ENCODE data around the gene TMEM72.

TMEM72 gene

DNA sequence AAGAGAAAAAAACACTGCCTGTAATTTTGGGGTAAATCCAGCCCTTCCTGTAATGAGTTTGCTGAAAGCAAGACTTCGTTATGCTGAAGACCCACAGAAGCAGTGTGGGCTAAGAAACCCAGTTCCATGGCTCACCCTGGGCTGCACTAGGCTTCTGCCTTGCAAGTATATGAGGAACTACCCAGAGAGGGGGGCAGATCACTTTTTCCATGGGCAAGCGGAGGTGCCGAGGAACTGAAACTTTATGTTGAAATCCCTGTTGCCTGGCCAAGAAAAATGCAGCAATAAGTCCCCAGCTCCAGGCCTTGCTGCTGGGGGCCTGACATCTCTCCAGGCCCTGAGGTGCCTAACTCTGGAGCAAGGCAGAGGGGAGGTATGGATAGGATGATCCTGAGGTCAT, 57.0 kb downstream of the TMEM72 start:
- no peak for DNase-seq (ENCODE audit: low spot score)

GRCh38 chr10:44968500-44969400, 57.6 kb downstream of the TMEM72 start:
- DNase-seq (ENCODE audit: low spot score), result no peak

GRCh38 chr10:44969854-44970253, 58.7 kb downstream of the TMEM72 start:
- DNase-seq (ENCODE audit: low spot score), result no peak

DNA sequence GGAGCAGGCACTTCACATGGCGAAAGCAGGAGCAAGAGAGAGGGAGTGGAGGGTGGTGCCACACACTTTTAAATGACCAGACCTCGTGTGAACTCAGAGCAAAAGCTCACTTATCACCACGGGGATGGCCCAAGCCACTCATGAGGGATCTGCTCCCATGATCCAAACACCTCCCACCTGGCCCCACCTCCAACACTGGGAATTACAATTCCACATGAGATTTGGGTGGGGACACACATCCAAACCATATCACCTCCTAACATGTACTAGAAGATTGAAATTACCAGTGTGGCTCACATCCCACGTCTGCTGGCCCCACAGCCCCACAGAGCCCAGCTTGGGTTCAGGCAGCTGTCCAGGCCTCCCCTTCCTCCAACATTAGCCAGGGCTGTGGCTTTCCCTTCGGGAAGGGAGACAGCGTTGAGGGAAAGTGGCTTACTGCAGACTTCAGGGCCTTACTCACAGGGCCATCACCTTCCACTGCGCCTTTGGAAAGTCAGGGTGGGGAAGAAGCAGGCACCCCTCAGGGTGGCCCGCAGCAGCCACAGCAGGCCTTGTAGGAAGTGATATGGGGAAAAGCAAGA, 59.8 kb downstream of the TMEM72 start:
- DNase-seq (ENCODE audit: low spot score), result no peak

GRCh38 chr10:44971434-44971833, 60.3 kb downstream of the TMEM72 start:
- DNase-seq (ENCODE audit: low spot score), result no peak

DNA sequence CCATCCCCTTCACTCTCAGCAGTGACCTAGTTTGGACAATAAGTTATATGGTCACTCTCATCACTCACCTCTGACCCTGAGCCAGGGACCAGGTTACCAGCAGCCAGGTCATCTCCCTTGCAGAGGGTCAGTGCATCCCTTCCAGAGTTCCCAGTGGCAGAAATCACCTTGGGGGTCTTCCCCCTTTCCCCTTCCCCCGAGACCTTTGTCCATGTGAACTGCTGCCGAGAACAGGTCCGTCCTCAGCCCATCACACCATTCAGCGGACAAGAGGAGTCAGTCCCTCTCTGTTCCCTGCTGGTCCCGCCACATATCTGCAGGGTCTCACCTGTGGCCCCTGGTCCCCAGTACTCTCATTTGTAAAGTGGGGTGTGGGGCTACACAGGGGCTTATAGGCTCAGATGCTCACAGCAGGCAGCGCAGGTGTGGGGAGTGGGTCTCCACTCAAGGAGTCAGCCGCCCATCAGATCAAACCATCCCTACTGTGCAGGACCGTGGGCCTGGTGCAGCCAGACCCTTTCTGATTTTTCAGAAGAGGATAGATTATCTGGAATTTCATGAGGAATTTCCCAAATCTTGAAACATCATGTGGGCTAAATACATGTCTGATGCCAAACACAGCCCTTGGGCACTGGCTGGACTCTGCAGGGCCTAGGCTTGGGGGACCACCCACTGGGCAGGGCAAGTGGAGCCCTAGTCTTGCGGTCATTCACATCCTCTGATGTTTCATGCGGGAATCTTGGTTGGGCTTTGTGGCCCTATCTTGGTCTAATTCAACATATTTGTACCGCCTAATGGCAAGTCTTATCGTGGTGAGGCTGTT, 61.0 kb downstream of the TMEM72 start:
- DNase-seq (ENCODE audit: low spot score), result no peak

GRCh38 chr10:44972874-44973306, 61.8 kb downstream of the TMEM72 start:
- no peak for DNase-seq (ENCODE audit: low spot score)

- no peak for DNase-seq (ENCODE audit: low spot score)
These were observed 62.4 kb downstream of the TMEM72 start for GRCh38 chr10:44973323-44974081.

DNA sequence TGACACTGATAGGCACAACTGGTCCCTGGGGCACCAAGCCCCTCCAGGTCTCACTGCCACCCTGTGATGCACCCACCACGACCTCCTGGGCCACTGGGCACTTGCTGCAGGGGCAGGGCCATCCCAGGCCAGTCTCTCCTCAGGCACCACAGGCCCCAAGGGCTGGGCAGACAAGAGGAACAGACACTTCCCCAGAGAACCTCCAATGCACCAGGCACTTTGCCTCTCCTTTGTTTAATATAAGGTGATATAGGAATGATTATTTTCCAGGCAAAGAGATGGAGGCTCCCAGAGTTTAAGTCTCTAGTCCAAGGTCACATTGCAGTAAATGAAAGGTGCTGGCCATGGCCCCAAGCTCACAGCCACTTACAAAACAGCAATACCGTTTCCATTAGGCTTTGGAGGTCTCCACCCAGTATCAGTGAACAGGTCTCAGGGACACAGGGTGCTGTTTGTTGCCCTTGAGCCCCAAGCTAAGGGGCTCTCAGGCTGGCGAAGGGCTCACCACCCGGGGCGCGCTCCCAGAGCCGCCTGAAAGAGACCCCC, 63.0 kb downstream of the TMEM72 start:
- DNase-seq (ENCODE audit: low spot score), result no peak

DNA sequence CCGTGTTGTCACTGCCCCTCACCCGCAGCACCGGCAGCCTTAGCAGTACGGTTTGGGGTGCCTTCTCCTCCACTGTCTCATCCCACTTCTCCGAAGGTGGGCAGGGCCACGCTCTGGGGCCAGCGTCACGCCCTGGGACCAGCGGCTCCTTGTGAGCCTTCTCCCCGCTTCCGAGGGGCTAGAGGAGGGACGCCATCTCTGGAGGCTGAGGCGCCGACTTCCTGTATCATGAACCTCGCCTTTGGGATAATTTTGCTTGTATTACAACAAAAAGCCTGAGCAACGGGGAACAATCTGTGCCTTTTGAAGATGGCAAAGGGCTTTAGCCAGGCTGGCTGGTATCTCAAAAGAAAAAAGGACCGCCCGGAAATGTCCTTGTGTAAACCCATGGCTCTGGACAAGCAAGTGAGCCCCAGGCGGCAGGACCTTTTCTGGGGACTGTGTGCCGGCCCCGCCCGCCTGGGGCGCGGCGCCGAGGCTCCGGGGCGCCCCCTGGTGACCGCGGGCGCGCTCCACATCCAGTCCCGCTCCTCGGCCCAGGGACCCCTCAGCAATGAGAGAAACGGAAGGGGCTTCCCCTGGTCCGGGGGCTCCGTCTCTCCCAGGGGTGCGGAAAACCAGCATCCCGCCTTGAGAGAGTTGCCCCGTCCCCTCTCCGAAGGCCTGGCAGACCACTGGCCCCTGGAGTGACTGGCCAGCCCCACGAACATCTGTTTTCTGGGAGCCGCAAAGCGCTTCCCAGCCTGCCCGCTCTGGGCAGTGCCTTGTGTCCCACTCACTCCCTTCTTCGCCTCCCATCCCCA, 63.7 kb downstream of the TMEM72 start:
- peak; percentile 49 for DNase-seq (ENCODE audit: low spot score)

GRCh38 chr10:44975431-44976331, 64.5 kb downstream of the TMEM72 start:
- no peak for DNase-seq (ENCODE audit: low spot score)

DNA sequence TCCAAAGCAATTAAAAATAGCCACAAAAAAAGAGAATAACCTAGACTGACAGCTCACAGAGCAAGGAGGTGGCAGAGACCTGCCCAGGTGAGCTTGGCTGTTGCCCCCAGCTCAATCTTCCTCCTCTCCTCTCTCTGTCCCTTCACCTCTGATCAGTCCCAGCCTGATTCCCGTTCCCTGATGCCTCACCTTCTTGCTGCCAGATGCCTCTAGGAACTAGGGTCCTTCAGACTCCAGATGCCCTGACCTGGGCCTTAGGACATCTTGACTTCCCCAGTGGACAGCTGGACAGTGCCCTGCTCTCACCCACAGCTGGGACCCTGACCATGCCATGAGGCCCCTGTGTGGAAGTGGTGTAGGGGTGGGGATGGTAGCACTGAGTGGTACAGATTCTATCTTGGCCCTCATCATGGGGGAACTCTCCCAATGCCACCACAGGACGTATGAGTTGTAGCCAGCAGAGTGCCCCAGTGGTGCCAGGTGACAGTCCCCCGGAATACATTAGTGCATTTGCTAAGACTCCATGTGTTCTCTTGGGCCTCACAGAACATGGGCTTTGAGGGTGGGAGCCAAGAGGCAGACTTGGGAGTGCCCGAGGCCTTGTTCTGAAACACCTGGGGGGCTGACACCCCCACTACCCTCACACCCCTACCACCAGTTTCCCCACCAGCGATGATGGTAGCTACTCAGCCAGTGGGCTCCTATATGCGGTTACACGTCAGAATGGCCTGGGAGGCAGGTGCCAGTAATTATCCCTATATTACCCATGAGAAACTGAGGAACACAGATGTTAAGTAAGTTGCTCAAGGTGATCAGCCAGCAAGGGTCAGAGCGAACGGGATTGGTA, 65.4 kb downstream of the TMEM72 start:
- DNase-seq (ENCODE audit: low spot score), result no peak

DNA sequence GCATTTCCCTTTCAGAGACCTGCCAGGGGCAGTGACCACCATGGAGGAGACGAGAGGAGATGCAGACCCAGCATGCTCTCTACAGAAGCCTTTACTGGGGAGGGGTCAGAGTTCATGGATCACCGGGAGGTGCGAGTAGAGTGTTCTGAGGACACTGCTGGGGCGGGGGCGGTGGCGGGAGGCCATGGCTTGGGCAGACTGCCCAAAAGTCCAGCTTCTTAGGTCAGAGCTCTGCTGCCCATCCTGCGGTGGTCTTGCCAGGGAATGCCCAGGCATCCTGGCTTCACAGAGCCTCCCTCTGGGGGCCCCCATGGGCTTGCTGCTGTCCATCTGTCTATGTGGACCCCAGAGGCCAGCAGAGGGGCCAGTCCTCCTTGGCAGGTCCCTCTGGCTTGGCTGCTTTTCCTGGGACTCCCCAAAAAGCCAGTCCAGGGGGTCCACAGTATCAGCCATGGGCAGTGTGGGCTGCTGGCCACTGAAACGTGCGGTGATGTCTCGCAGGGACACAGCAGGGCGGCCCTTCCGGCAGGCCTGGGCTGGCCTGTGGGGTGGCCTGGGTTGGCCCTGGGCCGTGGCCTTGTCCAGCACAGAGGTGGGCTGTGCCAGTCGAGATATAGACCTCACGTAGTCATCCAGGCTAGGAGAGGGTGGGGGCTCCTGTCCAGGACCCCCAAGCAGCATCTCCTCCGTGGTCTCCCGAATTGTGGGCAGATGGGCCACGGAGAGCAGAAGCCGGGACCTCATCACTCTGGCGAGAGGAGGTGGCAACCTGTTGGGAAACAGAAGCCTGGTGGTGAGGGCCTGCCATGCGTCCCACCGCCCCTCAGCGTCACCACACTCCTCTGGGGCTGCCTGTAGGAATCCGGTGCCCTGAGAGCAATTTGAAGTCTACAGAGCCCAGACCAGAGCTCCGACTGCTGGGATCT, 66.4 kb downstream of the TMEM72 start:
- DNase-seq (ENCODE audit: low spot score), result no peak

GRCh38 chr10:44978213-44978569, 67.1 kb downstream of the TMEM72 start:
- no peak for DNase-seq (ENCODE audit: low spot score)

- DNase-seq (ENCODE audit: low spot score), result peak; percentile 15
These were observed 67.6 kb downstream of the TMEM72 start, which contains the start of gene DEPP1 for GRCh38 chr10:44978570-44979280. Gene DEPP1, minus strand, starts transcription at chr10:44978809. Its CDS starts 779 bp downstream, at chr10:44978030.

DNA sequence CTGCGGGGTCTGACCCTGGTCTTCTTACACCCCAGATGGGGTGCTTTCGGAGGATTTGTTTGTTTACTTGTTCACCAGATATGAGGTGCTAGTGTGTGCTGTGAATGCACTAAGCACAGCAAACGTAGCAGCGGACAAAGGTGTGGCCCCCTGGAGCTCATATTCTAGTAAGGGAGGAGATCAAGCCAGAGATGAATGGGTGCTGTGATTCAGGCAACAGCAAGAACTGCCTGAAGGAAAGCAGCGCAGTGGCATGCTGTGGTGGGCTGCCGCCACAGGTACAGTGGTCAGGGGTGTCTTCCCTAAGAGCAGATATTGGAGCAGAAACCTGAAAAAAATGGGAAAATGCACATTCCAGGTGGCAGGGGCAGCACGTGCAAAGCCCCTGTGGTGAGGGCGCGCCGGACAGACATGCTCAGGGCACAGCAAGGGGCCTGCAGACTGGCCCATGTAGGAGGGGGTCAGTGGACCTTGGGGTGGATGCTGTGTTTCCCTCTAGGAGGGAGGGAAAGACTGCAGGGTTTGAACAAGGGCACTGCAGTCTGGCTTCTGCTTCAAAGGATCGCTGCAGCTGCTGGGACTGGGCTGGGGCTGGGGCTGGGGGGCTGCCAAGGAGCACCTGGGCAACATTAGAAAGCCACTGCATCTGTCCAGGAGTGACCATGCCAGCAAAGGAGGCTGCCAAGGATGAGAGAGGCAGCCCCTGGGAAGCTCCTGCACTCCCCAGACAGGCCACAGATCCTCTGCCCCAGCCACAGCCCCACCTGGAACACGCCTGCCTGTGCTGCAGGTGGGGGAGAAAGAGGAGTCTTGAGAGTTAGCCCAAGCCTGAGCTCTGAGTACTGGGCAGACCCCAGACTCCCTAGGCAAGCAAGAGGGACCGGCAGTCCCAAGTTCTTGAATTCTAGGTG, 68.4 kb downstream of the TMEM72 start:
- no peak for DNase-seq (ENCODE audit: low spot score)

Measured in CD4-positive, alpha-beta T cell treated with Interleukin-6 at 100 ng/mL for 8 hours (primary cell).